ENCODE measurements around the gene SLC24A3. TPM values are rescaled to one million over a fixed set of nuclear protein-coding genes. Genes with fewer than 3 reads are reported as not detected.

The SLC24A3 gene
- total and polyA plus RNA-seq, 2 donors, result 12.6 to 20.5 TPM

GRCh38 chr20:19367591-19367990, 155.1 kb downstream of the SLC24A3 start:
- H3K27ac ChIP-seq (ENCODE audit: low read depth), result no peak overlapping the region
- H3K4me1 ChIP-seq (ENCODE audit: insufficient read depth), result no peaks in the 10 kb centered on the region
- no peak for DNase-seq (ENCODE audit: extremely low spot score)
- no peak overlapping the region for H3K4me3 ChIP-seq (ENCODE audit: low read depth, low read length)
- WGBS, result 71% methylated on average over 2 of the region's 2 CpGs
- H3K36me3 ChIP-seq (ENCODE audit: insufficient read depth), result no peaks in the 10 kb centered on the region

GRCh38 chr20:19368351-19368750, 155.9 kb downstream of the SLC24A3 start:
- 80% methylated on average over 3 of the region's 3 CpGs for WGBS
- H3K4me1 ChIP-seq (ENCODE audit: insufficient read depth), result no peaks in the 10 kb centered on the region
- H3K36me3 ChIP-seq (ENCODE audit: insufficient read depth), result no peaks in the 10 kb centered on the region
- no peak overlapping the region for H3K4me3 ChIP-seq (ENCODE audit: low read depth, low read length)
- DNase-seq (ENCODE audit: extremely low spot score), result no peak
- H3K27ac ChIP-seq (ENCODE audit: low read depth), result no peak overlapping the region

GRCh38 chr20:19370076-19371075, 157.9 kb downstream of the SLC24A3 start:
- Histone ChIP-seq H3K4me1 (ENCODE audit: insufficient read depth) (no peaks in the 10 kb centered on the region), H3K36me3 (ENCODE audit: insufficient read depth) (no peaks in the 10 kb centered on the region), H3K27ac (ENCODE audit: low read depth) (no peak overlapping the region), H3K4me3 (ENCODE audit: low read depth, low read length) (no peak overlapping the region)
- WGBS, result 79% methylated on average over 6 of the region's 6 CpGs
- no peak for DNase-seq (ENCODE audit: extremely low spot score)

- DNase-seq (ENCODE audit: extremely low spot score), result no peak
- no peaks in the 10 kb centered on the region for H3K36me3 ChIP-seq (ENCODE audit: insufficient read depth)
- no peak overlapping the region for H3K27ac ChIP-seq (ENCODE audit: low read depth)
- H3K4me1 ChIP-seq (ENCODE audit: insufficient read depth), result no peaks in the 10 kb centered on the region
- WGBS, result 98% methylated on average over 1 of the region's 1 CpG
- no peak overlapping the region for H3K4me3 ChIP-seq (ENCODE audit: low read depth, low read length)
These were observed 158.7 kb downstream of the SLC24A3 start for GRCh38 chr20:19371112-19371511.

GRCh38 chr20:19374216-19374615, 161.8 kb downstream of the SLC24A3 start:
- Histone ChIP-seq H3K4me1 (ENCODE audit: insufficient read depth) (no peaks in the 10 kb centered on the region), H3K27ac (ENCODE audit: low read depth) (no peak overlapping the region), H3K4me3 (ENCODE audit: low read depth, low read length) (no peak overlapping the region), H3K36me3 (ENCODE audit: insufficient read depth) (no peaks in the 10 kb centered on the region)
- no peak for DNase-seq (ENCODE audit: extremely low spot score)
- WGBS, result 90% methylated on average over 3 of the region's 3 CpGs

GRCh38 chr20:19375395-19375794, 163.0 kb downstream of the SLC24A3 start:
- no peak for DNase-seq (ENCODE audit: extremely low spot score)
- Histone ChIP-seq H3K27ac (ENCODE audit: low read depth) (no peak overlapping the region), H3K4me1 (ENCODE audit: insufficient read depth) (no peaks in the 10 kb centered on the region), H3K36me3 (ENCODE audit: insufficient read depth) (no peaks in the 10 kb centered on the region), H3K4me3 (ENCODE audit: low read depth, low read length) (no peak overlapping the region)
- WGBS, result 65% methylated on average over 6 of the region's 6 CpGs

DNA sequence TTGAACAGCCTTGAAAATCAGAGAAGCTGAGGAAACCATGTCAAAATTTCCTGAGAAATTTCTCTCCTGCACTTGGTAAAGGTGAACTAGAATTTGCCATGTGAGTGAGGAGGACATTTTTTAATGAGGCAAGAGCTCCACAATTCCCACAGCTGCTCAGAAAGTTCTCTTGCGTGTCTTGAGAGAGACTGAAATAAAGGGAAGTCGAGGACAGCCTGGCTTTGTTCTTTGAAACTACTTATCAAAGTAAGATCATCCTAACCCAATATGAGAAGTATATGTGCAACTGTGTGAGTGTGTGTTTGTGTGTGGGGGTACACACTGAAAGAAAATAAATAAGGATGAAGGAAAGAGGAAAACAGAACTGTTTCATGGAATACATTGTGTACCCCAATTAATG, 163.4 kb downstream of the SLC24A3 start:
- DNase-seq (ENCODE audit: extremely low spot score), result no peak
- no peak overlapping the region for H3K27ac ChIP-seq (ENCODE audit: low read depth)

DNA sequence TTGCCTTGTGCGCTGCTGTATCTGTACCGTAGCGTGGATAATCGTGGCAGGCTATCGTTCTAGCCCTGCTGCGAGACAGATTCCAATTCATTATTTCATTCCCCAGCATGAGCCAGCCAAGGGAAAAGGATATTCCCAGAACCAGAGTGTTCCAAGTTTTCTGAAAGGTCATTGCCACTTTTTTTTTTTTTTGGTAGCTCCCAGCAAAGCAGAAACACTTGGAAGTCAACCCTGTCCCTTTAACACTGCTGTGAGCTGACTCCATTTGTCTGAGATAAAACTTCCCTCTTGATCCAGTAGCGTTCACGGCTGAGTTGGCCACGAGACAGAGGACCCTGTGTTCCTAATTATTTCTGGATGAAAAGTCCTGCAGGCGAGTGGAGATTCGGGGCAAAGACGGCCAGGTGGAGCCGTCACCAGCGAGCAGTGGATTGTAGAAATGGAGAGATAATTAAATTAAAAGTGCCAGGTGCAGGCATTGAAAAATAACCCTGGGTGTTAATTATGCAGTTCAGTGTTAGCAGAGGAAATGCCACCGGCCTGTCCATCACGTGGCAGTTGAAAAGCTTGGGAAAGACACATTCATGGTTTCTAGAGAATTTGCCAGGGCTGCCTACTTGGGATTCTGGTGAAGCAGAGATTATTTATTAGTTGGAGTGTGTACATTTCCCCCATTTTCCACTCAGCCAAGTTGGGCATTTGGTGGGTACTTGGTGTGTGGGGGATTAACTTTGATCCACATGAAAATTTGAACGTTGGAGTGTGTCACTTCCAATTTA, 164.2 kb downstream of the SLC24A3 start:
- DNase-seq (ENCODE audit: extremely low spot score), result no peak
- Histone ChIP-seq H3K36me3 (ENCODE audit: insufficient read depth) (no peaks in the 10 kb centered on the region), H3K4me3 (ENCODE audit: low read depth, low read length) (no peak overlapping the region), H3K27ac (ENCODE audit: low read depth) (no peak overlapping the region), H3K4me1 (ENCODE audit: insufficient read depth) (no peaks in the 10 kb centered on the region)
- 80% methylated on average over 17 of the region's 17 CpGs for WGBS

More for the DNA sequence above, 163.4 kb downstream of the SLC24A3 start:
- H3K4me1 ChIP-seq (ENCODE audit: insufficient read depth), result no peaks in the 10 kb centered on the region
- 89% methylated on average over 2 of the region's 2 CpGs for WGBS
- H3K36me3 ChIP-seq (ENCODE audit: insufficient read depth), result no peaks in the 10 kb centered on the region
- no peak overlapping the region for H3K4me3 ChIP-seq (ENCODE audit: low read depth, low read length)

- DNase-seq (ENCODE audit: extremely low spot score), result no peak
- Histone ChIP-seq H3K36me3 (ENCODE audit: insufficient read depth) (no peaks in the 10 kb centered on the region), H3K27ac (ENCODE audit: low read depth) (no peak overlapping the region), H3K4me1 (ENCODE audit: insufficient read depth) (no peaks in the 10 kb centered on the region), H3K4me3 (ENCODE audit: low read depth, low read length) (no peak overlapping the region)
- 49% methylated on average over 3 of the region's 3 CpGs for WGBS
These were observed 165.6 kb downstream of the SLC24A3 start for GRCh38 chr20:19378058-19378457.

- Histone ChIP-seq H3K27ac (ENCODE audit: low read depth) (no peak overlapping the region), H3K4me3 (ENCODE audit: low read depth, low read length) (no peak overlapping the region), H3K36me3 (ENCODE audit: insufficient read depth) (no peaks in the 10 kb centered on the region), H3K4me1 (ENCODE audit: insufficient read depth) (no peaks in the 10 kb centered on the region)
- WGBS, result 84% methylated on average over 6 of the region's 6 CpGs
- no peak for DNase-seq (ENCODE audit: extremely low spot score)
These were observed 167.8 kb downstream of the SLC24A3 start for GRCh38 chr20:19380211-19380610.

DNA sequence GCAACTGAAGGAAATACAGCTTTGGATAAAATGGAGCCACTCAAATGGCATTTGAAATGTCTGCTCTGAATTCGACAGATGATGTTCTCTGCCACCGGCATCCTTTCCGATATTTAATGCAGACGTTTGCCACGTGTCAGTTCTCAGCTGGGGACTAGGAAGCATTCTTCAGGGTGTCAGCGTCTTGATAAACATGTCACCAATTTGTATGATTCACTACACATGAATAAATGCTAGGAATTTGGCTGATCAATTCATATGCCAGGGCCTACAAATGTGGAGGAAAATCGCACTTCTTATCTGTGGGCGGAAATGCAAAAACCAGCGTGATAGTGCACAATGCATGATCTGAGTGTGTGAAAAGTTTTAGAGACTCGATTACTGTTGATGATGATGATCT, 169.5 kb downstream of the SLC24A3 start:
- DNase-seq (ENCODE audit: extremely low spot score), result no peak
- no peaks in the 10 kb centered on the region for H3K36me3 ChIP-seq (ENCODE audit: insufficient read depth)
- no peaks in the 10 kb centered on the region for H3K4me1 ChIP-seq (ENCODE audit: insufficient read depth)
- WGBS, result 94% methylated on average over 10 of the region's 10 CpGs
- no peak overlapping the region for H3K4me3 ChIP-seq (ENCODE audit: low read depth, low read length)
- H3K27ac ChIP-seq (ENCODE audit: low read depth), result no peak overlapping the region

DNA sequence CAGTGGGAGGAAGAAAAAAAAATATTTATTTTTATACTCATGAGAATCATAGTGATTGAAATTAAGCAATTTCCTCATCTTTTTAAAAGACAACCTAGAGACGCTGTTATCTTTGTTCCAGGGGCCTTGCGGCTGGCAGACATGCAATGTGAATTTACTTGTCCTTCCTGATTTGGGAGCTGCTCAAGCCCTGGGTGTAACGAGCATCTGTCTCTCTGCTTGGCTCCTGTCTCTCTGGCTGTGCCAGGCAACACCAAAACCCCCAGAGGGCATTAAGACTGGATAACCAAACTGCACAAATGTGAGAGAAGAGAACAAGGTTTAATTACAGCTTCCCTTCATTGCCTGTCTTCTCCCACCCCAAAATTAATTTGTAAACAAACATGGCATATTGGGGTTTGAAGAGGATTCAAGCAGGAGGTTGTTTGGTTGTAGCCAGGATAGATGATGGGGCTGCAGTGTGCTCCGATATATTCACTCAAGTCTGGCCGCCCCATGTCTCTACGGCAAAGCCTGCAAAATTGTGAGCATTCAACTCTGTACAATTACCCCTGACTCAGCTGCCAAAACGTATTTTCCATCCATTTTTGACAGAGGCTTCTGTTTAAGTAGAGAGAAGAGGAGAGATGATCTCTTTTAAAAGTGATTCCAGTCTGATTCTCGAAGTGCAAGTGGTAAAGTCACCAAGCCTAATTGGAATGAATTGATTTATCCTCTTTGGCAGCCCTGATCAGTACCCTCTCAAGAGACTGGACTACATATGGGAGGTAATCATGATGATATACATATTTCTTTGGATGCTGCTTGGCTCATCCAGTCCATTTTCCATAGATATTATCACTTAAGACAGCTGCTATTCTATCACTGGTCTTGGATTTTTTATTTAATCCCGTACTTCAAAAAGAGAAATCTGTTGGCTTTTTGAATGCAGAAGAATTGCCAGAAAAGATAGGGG, 170.2 kb downstream of the SLC24A3 start:
- H3K4me1 ChIP-seq (ENCODE audit: insufficient read depth), result no peaks in the 10 kb centered on the region
- no peak for DNase-seq (ENCODE audit: extremely low spot score)
- no peak overlapping the region for H3K4me3 ChIP-seq (ENCODE audit: low read depth, low read length)
- no peak overlapping the region for H3K27ac ChIP-seq (ENCODE audit: low read depth)
- WGBS, result 72% methylated on average over 9 of the region's 9 CpGs
- H3K36me3 ChIP-seq (ENCODE audit: insufficient read depth), result no peaks in the 10 kb centered on the region

DNA sequence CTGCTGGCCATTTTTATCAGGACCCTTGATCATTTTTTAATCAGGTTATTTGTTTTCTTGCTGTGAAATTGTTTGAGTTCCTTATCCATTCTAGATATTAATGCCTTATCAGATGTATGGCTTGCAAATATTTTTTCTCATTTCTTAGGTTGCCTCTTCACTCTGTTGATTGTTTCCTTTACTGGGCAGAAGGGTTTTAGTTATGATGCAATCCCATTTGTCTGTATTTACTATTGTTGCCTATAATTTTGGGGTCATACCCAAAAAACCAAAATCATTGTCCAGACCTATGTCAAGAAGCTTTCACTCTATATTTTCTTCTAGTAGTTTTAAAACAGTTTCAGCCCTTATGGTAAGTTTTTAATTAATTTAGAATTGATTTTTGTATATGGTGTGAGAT, 172.5 kb downstream of the SLC24A3 start:
- Histone ChIP-seq H3K4me1 (ENCODE audit: insufficient read depth) (no peaks in the 10 kb centered on the region), H3K4me3 (ENCODE audit: low read depth, low read length) (no peak overlapping the region), H3K36me3 (ENCODE audit: insufficient read depth) (no peaks in the 10 kb centered on the region), H3K27ac (ENCODE audit: low read depth) (no peak overlapping the region)
- DNase-seq (ENCODE audit: extremely low spot score), result no peak

Data from urinary bladder (tissue), 4 donors.